ENCODE results near the gene MRTFA. TPM values are rescaled to one million over a fixed set of nuclear protein-coding genes. Genes with fewer than 3 reads are reported as not detected.

Gene MRTFA
- total RNA-seq, 2 experiments from 2014 or later: 47.7 to 66.9 TPM

DNA sequence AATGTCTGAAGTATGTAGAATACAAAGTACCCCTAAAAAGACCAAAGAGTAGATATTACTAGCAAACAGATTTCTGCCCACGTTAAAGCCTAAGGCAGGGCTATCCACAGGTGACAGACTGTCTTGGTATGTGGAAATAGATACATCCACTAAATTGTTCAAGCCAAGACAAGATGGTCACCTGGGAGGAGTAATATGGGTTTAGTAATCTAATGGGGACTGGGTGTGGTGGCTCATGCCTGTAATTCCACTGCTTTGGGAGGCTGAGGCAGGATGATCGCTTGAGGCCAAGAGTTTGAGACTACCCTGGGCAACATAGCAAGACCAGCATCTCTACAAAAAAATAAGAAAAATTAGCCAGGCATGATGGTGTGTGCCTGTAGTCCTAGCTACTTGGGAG lies 258.6 kb downstream of the MRTFA start:
- no peaks in the 10 kb centered on the region for H4K20me1 ChIP-seq (ENCODE audit: insufficient read depth, low read length)
- TF ChIP-seq, protein P1, sequence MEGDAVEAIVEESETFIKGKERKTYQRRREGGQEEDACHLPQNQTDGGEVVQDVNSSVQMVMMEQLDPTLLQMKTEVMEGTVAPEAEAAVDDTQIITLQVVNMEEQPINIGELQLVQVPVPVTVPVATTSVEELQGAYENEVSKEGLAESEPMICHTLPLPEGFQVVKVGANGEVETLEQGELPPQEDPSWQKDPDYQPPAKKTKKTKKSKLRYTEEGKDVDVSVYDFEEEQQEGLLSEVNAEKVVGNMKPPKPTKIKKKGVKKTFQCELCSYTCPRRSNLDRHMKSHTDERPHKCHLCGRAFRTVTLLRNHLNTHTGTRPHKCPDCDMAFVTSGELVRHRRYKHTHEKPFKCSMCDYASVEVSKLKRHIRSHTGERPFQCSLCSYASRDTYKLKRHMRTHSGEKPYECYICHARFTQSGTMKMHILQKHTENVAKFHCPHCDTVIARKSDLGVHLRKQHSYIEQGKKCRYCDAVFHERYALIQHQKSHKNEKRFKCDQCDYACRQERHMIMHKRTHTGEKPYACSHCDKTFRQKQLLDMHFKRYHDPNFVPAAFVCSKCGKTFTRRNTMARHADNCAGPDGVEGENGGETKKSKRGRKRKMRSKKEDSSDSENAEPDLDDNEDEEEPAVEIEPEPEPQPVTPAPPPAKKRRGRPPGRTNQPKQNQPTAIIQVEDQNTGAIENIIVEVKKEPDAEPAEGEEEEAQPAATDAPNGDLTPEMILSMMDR (conservative IDR thresholded peaks at IDR 0.05; ENCODE audit: low read length): no peak
- TF ChIP-seq EZH2phosphoT487 (IDR thresholded peaks at IDR 0.05; ENCODE audit: borderline replicate concordance, low read depth, low read length): no peak
- H3K79me2 ChIP-seq (ENCODE audit: insufficient read depth, low read depth, low read length): peaks cover 82% of the 10 kb centered on the region

DNA sequence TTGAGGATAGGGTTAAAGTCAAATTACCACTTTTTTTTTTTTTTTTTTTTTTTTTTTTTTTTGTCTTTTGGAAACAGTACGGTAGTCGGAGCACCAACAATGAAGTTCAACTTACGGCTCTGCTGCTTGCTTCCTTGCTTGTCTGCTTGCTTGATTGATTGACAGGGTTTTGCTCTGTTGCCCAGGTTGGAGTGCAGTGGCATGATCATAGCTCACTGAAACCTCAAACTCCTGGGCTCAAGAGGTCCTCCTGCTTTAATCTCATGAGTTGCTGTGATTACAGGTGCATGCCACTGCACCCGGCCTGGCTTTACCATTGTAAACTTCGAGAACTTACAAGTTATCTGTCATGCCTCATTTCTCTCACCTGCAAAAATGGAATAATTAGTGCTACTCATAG lies 260.4 kb downstream of the MRTFA start:
- H3K36me3 ChIP-seq (ENCODE audit: insufficient read depth, low read length): peaks cover 41% of the 10 kb centered on the region
- peak; percentile 90 for DNase-seq (ENCODE audit: low spot score)
- intact Hi-C loops (cut with micrococcal nuclease; ENCODE audit: unreplicated experiment): loop anchor here (1.0 to 10.0 kb wide), 5 partner anchors 9 to 269 kb away; no protein-coding TSS in a partner anchor
- no peak for TF ChIP-seq EZH2phosphoT487 (IDR thresholded peaks at IDR 0.05; ENCODE audit: borderline replicate concordance, low read depth, low read length)
- TF ChIP-seq, protein P1 (conservative IDR thresholded peaks at IDR 0.05; ENCODE audit: low read length): no peak
- ChIA-PET POLR2A (interaction anchor here (0.6 to 3.1 kb wide), 11 partner anchors 9 to 958 kb away, joined by 3 to 13 read pairs (median 5); no protein-coding TSS in a partner anchor), CTCF (ENCODE audit: unreplicated experiment) (interaction anchor here (1.3 kb wide), 1 partner anchor 23 kb away, joined by 3 read pairs; no protein-coding TSS in a partner anchor)
- H3K4me3 ChIP-seq (ENCODE audit: low read depth, low read length, poor library complexity, severe bottlenecking): peak overlapping the region; percentile 58
- H3K4me1 ChIP-seq (ENCODE audit: insufficient read depth, low read length, poor library complexity, severe bottlenecking): peaks cover 71% of the 10 kb centered on the region
- H2AFZ ChIP-seq (ENCODE audit: low read length): peak overlapping the region; percentile 21; the same call in 1 of the 2 replicates
- H3K9me2 ChIP-seq (ENCODE audit: insufficient read depth, low read length): no peaks in the 10 kb centered on the region
- no TSS peak for BruUV-seq (replicated peaks)
- H3K4me2 ChIP-seq (ENCODE audit: low read length): peak overlapping the region; percentile 74
- peak overlapping the region; percentile 97 for H3K27ac ChIP-seq (ENCODE audit: low read depth, low read length, poor library complexity, severe bottlenecking)
- H4K20me1 ChIP-seq (ENCODE audit: insufficient read depth, low read length): no peaks in the 10 kb centered on the region
- 0 out of 2 replicates have a peak, but pooled peaks cover 4% of the 10 kb centered on the region for H3K9me3 ChIP-seq (ENCODE audit: low read length)
- H3K79me2 ChIP-seq (ENCODE audit: insufficient read depth, low read depth, low read length): peaks cover 84% of the 10 kb centered on the region

More for the DNA sequence above, 258.6 kb downstream of the MRTFA start:
- POLR2A ChIA-PET: interaction anchor here (0.7 to 3.1 kb wide), 7 partner anchors 14 to 279 kb away, joined by 3 to 13 read pairs (median 5); no protein-coding TSS in a partner anchor
- CTCF ChIA-PET (ENCODE audit: unreplicated experiment): no interaction called here
- Histone ChIP-seq H2AFZ (ENCODE audit: low read length) (no peak overlapping the region), H3K4me2 (ENCODE audit: low read length) (0 out of 2 replicates have a peak overlapping the region, but pooled peaks have one; percentile 3), H3K9me3 (ENCODE audit: low read length) (0 out of 2 replicates have a peak, but pooled peaks cover 4% of the 10 kb centered on the region), H3K4me1 (ENCODE audit: insufficient read depth, low read length, poor library complexity, severe bottlenecking) (peaks cover 69% of the 10 kb centered on the region), H3K27ac (ENCODE audit: low read depth, low read length, poor library complexity, severe bottlenecking) (no peak overlapping the region), H3K4me3 (ENCODE audit: low read depth, low read length, poor library complexity, severe bottlenecking) (no peak overlapping the region), H3K36me3 (ENCODE audit: insufficient read depth, low read length) (peaks cover 43% of the 10 kb centered on the region), H3K9me2 (ENCODE audit: insufficient read depth, low read length) (no peaks in the 10 kb centered on the region)
- intact Hi-C loops (cut with micrococcal nuclease; ENCODE audit: unreplicated experiment): loop anchor here (2.0 to 10.0 kb wide), 2 partner anchors 37 to 267 kb away; no protein-coding TSS in a partner anchor
- no TSS peak for BruUV-seq (replicated peaks)
- no peak for DNase-seq (ENCODE audit: low spot score)

DNA sequence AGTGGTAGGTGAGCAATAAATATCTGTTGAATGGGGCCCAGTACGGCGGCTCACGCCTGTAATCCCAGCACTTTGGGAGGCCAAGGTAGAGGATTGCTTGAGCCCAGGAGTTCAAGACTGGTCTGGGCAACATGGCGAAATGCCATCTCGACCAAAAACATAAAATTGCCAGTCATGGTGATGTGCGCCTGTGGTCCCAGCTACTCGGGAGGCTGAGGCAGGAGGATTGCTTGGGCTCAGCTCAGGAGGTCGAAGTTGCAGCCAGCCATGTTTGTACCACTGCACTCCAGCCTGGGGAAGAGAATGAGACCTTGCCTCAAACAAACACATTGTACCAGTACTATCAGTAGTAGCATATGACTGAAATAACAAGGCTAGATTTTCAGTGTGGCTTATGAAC lies 262.0 kb downstream of the MRTFA start:
- POLR2A ChIA-PET: interaction anchor here (0.6 to 1.2 kb wide), 6 partner anchors 21 to 849 kb away, joined by 3 to 5 read pairs (median 3); no protein-coding TSS in a partner anchor
- peak overlapping the region; percentile 97 for H3K27ac ChIP-seq (ENCODE audit: low read depth, low read length, poor library complexity, severe bottlenecking)
- H3K4me2 ChIP-seq (ENCODE audit: low read length): peak overlapping the region; percentile 74; the same call in 1 of the 2 replicates
- H3K9me2 ChIP-seq (ENCODE audit: insufficient read depth, low read length): no peaks in the 10 kb centered on the region
- DNase-seq (ENCODE audit: low spot score): no peak
- TF ChIP-seq EZH2phosphoT487 (IDR thresholded peaks at IDR 0.05; ENCODE audit: borderline replicate concordance, low read depth, low read length): no peak
- TF ChIP-seq, protein P1 (conservative IDR thresholded peaks at IDR 0.05; ENCODE audit: low read length): no peak
- peaks cover 70% of the 10 kb centered on the region for H3K4me1 ChIP-seq (ENCODE audit: insufficient read depth, low read length, poor library complexity, severe bottlenecking)
- H3K36me3 ChIP-seq (ENCODE audit: insufficient read depth, low read length): peaks cover 32% of the 10 kb centered on the region
- intact Hi-C loops (cut with micrococcal nuclease; ENCODE audit: unreplicated experiment): loop anchor here (10.0 kb wide), 1 partner anchor 270 kb away; no protein-coding TSS in a partner anchor
- H3K9me3 ChIP-seq (ENCODE audit: low read length): no peaks in the 10 kb centered on the region
- H3K4me3 ChIP-seq (ENCODE audit: low read depth, low read length, poor library complexity, severe bottlenecking): no peak overlapping the region
- BruUV-seq (replicated peaks): no TSS peak
- CTCF ChIA-PET (ENCODE audit: unreplicated experiment): interaction anchor here (1.2 kb wide), 1 partner anchor 11 kb away, joined by 3 read pairs; no protein-coding TSS in a partner anchor
- no peaks in the 10 kb centered on the region for H4K20me1 ChIP-seq (ENCODE audit: insufficient read depth, low read length)
- peaks cover 72% of the 10 kb centered on the region for H3K79me2 ChIP-seq (ENCODE audit: insufficient read depth, low read depth, low read length)
- no peak overlapping the region for H2AFZ ChIP-seq (ENCODE audit: low read length)
